BJ (cell line): ENCODE results near the gene STMN1. TPM values are rescaled to one million over a fixed set of nuclear protein-coding genes. Genes with fewer than 3 reads are reported as not detected.
"Not testable (repeated sequence)": the region's sequence is repeated elsewhere in the genome, so short reads cannot be mapped to it uniquely, and the experiment has no call there.

Experiments
- CTCF ChIA-PET: fragments of 350-600 bp; formaldehyde crosslinking; extraction: SDS; loops from one replicate; lab custom pipeline; 2021; ENCODE audit warnings: antibody characterized with exemption, inconsistent platforms; lab: Yijun Ruan, JAX
- POLR2A ChIA-PET: fragments of 300-600 bp; sonication (Branson Sonifier 250); formaldehyde crosslinking; extraction: SDS; loops from one replicate; lab custom pipeline; 2021; ENCODE audit warnings: antibody characterized with exemption; lab: Charles Lee
- DNase-seq: peaks from one replicate; pipeline ENCODE4 v3.0.0-alpha.2; 2011; ENCODE audit warnings: low read depth
- H3K27me3 ChIP-seq: 2 replicates; pipeline ENCODE4 v1.6.0; 2011; ENCODE audit warnings: low read length; ENCODE audit not compliant: control insufficient read depth, insufficient read depth
- H3K36me3 ChIP-seq: 2 replicates; pipeline ENCODE4 v1.5.1; 2011; ENCODE audit warnings: low read length; ENCODE audit not compliant: control insufficient read depth, insufficient read depth
- H3K4me3 ChIP-seq: 2 replicates; pipeline ENCODE4 v1.5.1; 2011; ENCODE audit warnings: low read depth, mild to moderate bottlenecking, control low read depth, low read length
- polyA plus RNA-seq: library from polyadenylated mRNA; depleted of rRNA; stranded (reverse); fragments of >200 nt; gene quantifications from 2 replicates; pipeline ENCODE4 v1.2.3, GENCODE V29; 2011
- TF ChIP-seq, protein P1 (sequence below): IDR thresholded peaks from 2 replicates; pipeline ENCODE4 v1.5.1; 2011; ENCODE audit warnings: low read depth, mild to moderate bottlenecking, control low read depth, inconsistent platforms, low read length, moderate library complexity; ENCODE audit not compliant: insufficient read depth

Gene STMN1
- polyA plus RNA-seq, 1 experiment = 57.1 TPM

GRCh38 chr1:25948641-25949040 is 42.4 kb upstream of the STMN1 start:
- ChIA-PET POLR2A (no interaction called here), CTCF (no interaction called here)
- H3K36me3 ChIP-seq = no peaks in the 10 kb centered on the region
- TF ChIP-seq, protein P1, sequence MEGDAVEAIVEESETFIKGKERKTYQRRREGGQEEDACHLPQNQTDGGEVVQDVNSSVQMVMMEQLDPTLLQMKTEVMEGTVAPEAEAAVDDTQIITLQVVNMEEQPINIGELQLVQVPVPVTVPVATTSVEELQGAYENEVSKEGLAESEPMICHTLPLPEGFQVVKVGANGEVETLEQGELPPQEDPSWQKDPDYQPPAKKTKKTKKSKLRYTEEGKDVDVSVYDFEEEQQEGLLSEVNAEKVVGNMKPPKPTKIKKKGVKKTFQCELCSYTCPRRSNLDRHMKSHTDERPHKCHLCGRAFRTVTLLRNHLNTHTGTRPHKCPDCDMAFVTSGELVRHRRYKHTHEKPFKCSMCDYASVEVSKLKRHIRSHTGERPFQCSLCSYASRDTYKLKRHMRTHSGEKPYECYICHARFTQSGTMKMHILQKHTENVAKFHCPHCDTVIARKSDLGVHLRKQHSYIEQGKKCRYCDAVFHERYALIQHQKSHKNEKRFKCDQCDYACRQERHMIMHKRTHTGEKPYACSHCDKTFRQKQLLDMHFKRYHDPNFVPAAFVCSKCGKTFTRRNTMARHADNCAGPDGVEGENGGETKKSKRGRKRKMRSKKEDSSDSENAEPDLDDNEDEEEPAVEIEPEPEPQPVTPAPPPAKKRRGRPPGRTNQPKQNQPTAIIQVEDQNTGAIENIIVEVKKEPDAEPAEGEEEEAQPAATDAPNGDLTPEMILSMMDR = no peak
- no peaks in the 10 kb centered on the region for H3K27me3 ChIP-seq
- DNase-seq = no peak
- H3K4me3 ChIP-seq = no peak overlapping the region

GRCh38 chr1:25947027-25947426 is 40.8 kb upstream of the STMN1 start:
- Histone ChIP-seq H3K27me3 (no peaks in the 10 kb centered on the region), H3K4me3 (no peak overlapping the region), H3K36me3 (no peaks in the 10 kb centered on the region)
- ChIA-PET POLR2A (no interaction called here), CTCF (no interaction called here)
- no peak for DNase-seq
- TF ChIP-seq, protein P1 = no peak

DNA sequence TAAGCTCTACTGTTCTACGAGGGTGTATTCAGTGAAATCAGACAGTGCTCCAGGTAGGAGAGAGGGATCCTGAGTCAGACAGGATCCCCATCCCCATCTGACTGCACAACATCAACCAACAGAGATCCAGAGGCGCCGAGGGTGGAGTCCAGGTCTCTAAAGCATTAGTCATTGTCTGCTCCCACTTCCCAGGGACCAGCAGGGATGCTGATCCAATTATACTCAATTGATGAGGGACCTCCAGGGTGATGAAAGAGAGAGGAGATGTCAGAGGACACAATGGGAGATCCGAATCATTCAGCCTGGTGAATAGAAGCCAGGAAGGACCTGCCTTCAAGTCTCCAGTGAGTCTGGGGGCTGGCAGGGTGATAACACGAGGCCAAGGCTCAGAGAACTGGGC is 39.5 kb upstream of the STMN1 start:
- no peaks in the 10 kb centered on the region for H3K36me3 ChIP-seq
- DNase-seq = no peak
- TF ChIP-seq, protein P1 = no peak
- no peaks in the 10 kb centered on the region; the same call in 1 of the 2 replicates for H3K27me3 ChIP-seq
- no peak overlapping the region for H3K4me3 ChIP-seq
- CTCF ChIA-PET = interaction anchor here (1.0 kb wide), 1 partner anchor 12 kb away, joined by 4 read pairs; no protein-coding TSS in a partner anchor
- POLR2A ChIA-PET = no interaction called here

- CTCF ChIA-PET = interaction anchor here (1.2 to 1.4 kb wide), 2 partner anchors 11 to 53 kb away, joined by 3 read pairs; partner anchors contain the start of gene PAFAH2
- no peak for DNase-seq
- H3K36me3 ChIP-seq = no peaks in the 10 kb centered on the region
- POLR2A ChIA-PET = interaction anchor here (0.5 to 0.6 kb wide), 2 partner anchors 30 to 1212 kb away, joined by 3 to 6 read pairs; no protein-coding TSS in a partner anchor
- H3K4me3 ChIP-seq = no peak overlapping the region
- no peaks in the 10 kb centered on the region; the same call in 1 of the 2 replicates for H3K27me3 ChIP-seq
- TF ChIP-seq, protein P1 = no peak
These were observed 38.8 kb upstream of the STMN1 start for GRCh38 chr1:25944986-25945385.

GRCh38 chr1:25943511-25943910 is 37.3 kb upstream of the STMN1 start:
- DNase-seq, H3K4me3 ChIP-seq, POLR2A ChIA-PET, H3K27me3 ChIP-seq, H3K36me3 ChIP-seq: not testable (repeated sequence)
- CTCF ChIA-PET = interaction anchor here (1.4 kb wide), 1 partner anchor 54 kb away, joined by 3 read pairs; the partner anchor contains the start of gene PAFAH2

- no peak overlapping the region for H3K4me3 ChIP-seq
- DNase-seq = no peak
- CTCF ChIA-PET = no interaction called here
- H3K36me3 ChIP-seq = no peaks in the 10 kb centered on the region
- TF ChIP-seq, protein P1 = no peak
- no peaks in the 10 kb centered on the region; the same call in 1 of the 2 replicates for H3K27me3 ChIP-seq
- POLR2A ChIA-PET = no interaction called here
These were observed 30.7 kb upstream of the STMN1 start for GRCh38 chr1:25936947-25937346.
